Lower leg skin (tissue), 4 donors: ENCODE measurements around the gene CD14. TPM values are rescaled to one million over a fixed set of nuclear protein-coding genes. Genes with fewer than 3 reads are reported as not detected.
"Not testable (repeated sequence)": the region's sequence is repeated elsewhere in the genome, so short reads cannot be mapped to it uniquely, and the experiment has no call there.

ENCODE experiments used
- DNase-seq, 2 donors: peaks; one replicate each; pipeline ENCODE4 v3.0.0-alpha.2; 2019; ENCODE audit warnings: low spot score in 2 of 2
- H3K4me3 ChIP-seq: fragments of 200-600 bp; sonication (generic); 2 replicates; pipeline ENCODE4 v1.5.1; 2017; ENCODE audit warnings: mild to moderate bottlenecking, low read depth; ENCODE audit not compliant: poor library complexity, severe bottlenecking
- POLR2A ChIP-seq, 2 donors: fragments of 450-650 bp; IDR thresholded peaks; one replicate each; pipeline ENCODE4 v1.6.1; 2016 to 2017; ENCODE audit warnings: antibody characterized with exemption in 2 of 2, mild to moderate bottlenecking in 1 of 2, moderate library complexity in 1 of 2
- WGBS, 2 donors: methylation state at CpG; one replicate each; pipeline ENCODE4 v1.1.5; 2018; 5-methylcytosine and 5-hydroxymethylcytosine counted together
- intact Hi-C: fragments of 100-400 bp; cut with DNase I; formaldehyde crosslinking; loops from one replicate; pipeline ENCODE4 v1.15.0; 2023; ENCODE audit warnings: low total_unique reads
- total RNA-seq, 4 donors: library from RNA; depleted of rRNA; stranded (reverse); fragments of >200 nt; gene quantifications; one replicate each; pipeline ENCODE4 v1.1.0, GENCODE V29; 2016
- TF ChIP-seq, protein P1 (sequence below), 3 donors: fragments of 450-650 bp; IDR thresholded peaks; one replicate each; pipeline ENCODE4 v1.5.1; 2016; ENCODE audit warnings: antibody characterized with exemption in 3 of 3, mild to moderate bottlenecking in 3 of 3, moderate library complexity in 2 of 3

Gene CD14
- total RNA-seq, 4 donors from 2014 or later = 14.9 to 22.1 (median 19.1) TPM

DNA sequence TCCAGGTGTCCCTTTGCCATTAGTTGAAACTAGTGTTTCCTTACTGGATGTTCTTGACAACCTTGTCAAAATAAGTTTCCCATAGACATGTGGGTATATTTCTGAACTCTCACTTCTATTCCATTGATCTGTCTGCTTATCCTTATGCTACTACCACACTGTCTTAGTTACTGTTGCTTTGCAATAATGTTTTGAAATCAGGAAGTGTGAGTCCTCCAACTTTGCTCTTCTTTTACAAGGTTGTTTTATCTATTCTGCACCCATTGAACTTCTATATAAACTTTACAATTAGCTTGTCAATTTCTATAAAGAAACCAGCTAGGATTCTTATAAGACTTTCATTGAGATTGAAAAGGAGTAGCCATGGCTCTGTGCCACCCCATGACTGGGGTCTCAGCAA lies 24.3 kb downstream of the CD14 start:
- DNase-seq = no peak
- no peak for TF ChIP-seq POLR2A (IDR thresholded peaks at IDR 0.05)
- TF ChIP-seq, protein P1, sequence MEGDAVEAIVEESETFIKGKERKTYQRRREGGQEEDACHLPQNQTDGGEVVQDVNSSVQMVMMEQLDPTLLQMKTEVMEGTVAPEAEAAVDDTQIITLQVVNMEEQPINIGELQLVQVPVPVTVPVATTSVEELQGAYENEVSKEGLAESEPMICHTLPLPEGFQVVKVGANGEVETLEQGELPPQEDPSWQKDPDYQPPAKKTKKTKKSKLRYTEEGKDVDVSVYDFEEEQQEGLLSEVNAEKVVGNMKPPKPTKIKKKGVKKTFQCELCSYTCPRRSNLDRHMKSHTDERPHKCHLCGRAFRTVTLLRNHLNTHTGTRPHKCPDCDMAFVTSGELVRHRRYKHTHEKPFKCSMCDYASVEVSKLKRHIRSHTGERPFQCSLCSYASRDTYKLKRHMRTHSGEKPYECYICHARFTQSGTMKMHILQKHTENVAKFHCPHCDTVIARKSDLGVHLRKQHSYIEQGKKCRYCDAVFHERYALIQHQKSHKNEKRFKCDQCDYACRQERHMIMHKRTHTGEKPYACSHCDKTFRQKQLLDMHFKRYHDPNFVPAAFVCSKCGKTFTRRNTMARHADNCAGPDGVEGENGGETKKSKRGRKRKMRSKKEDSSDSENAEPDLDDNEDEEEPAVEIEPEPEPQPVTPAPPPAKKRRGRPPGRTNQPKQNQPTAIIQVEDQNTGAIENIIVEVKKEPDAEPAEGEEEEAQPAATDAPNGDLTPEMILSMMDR (IDR thresholded peaks at IDR 0.05) = no peak
- intact Hi-C loops = no loop called here
- H3K4me3 ChIP-seq = no peak overlapping the region

DNA sequence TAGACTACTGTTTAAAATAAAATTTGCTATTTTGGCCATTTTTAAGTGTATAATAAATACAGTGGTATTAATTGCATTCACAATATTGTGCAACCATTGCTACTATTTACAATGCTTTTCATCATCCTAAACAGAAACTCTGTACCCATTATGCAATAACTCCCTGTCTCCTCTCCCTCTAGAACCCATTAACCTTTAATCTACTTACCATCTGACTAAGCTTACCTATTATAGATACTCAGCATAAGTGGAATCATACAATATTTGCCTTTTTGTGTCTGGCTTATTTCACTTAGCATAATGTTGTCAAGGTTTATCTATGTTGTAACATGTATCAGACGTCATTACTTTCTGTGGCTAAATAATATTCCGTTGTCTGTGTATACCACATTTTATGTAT lies 25.9 kb downstream of the CD14 start:
- intact Hi-C loops = no loop called here
- DNase-seq = no peak
- no peak overlapping the region for H3K4me3 ChIP-seq
- WGBS, 2 donors = 84 to 92% methylated on average over 2 of the region's 2 CpGs
- no peak for TF ChIP-seq POLR2A (IDR thresholded peaks at IDR 0.05)
- TF ChIP-seq, protein P1 (IDR thresholded peaks at IDR 0.05) = no peak

DNA sequence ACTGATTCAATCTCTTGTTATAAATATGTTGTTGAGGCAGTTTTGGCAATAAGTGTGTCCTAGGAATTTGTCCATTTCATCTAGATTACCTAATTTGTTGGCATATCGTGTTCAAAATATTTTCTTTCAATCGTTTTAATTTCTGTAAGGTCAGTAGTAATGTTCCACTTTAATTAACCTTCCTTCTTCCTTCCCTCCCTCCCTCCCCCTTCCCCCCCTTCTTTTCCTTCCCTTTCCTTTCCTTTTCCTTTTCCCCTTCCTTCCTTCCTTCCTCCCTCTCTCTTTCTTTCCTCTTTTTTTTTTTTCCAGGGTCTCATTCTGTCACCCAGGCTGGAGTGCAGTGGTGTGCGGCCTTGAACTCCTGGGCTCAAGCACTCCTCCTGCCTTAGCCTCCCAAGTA lies 27.1 kb downstream of the CD14 start:
- no peak for DNase-seq
- H3K4me3 ChIP-seq = no peak overlapping the region
- TF ChIP-seq, protein P1 (IDR thresholded peaks at IDR 0.05) = no peak
- no peak for TF ChIP-seq POLR2A (IDR thresholded peaks at IDR 0.05)
- 69 to 82% methylated on average over 3 of the region's 3 CpGs for WGBS, 2 donors
- intact Hi-C loops = no loop called here

DNA sequence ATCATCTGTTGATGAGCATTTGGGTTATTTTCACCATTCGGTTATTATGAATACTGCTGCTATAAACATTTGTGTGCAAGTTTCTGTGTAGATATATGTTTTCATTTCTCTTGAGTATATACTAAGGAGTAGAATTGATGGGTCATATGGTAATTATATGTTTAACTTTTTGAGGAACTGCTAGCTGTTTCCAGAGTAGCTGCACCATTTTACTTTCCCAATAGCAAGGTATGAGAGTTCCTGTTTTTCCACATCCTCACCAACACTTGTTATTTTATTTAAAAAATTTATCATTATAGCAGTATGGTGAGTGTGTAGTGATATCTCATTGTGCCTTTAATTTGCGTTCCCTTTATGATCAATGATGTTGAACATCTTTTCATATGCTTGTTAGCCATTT lies 29.2 kb downstream of the CD14 start:
- DNase-seq = no peak
- intact Hi-C loops = no loop called here
- WGBS, 2 donors = 83 to 99% methylated on average over 2 of the region's 2 CpGs

DNA sequence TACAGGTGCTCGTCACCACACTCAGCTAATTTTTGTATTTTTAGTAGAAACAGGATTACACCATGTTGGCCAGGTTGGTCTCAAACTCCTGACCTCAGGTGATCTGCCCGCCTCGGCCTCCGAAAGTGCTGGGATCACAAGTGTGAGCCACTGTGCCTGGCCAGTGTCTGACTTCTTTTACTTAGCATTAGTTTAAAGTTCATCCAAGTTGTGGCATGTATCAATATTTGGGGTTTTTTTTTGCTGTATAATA lies 29.6 kb downstream of the CD14 start:
- intact Hi-C loops, DNase-seq, H3K4me3 ChIP-seq: not testable (repeated sequence)
- 95 to 98% methylated on average over 4 of the region's 4 CpGs for WGBS, 2 donors

More for the DNA sequence above, 29.2 kb downstream of the CD14 start:
- no peak overlapping the region for H3K4me3 ChIP-seq
- TF ChIP-seq, protein P1 (IDR thresholded peaks at IDR 0.05) = no peak

DNA sequence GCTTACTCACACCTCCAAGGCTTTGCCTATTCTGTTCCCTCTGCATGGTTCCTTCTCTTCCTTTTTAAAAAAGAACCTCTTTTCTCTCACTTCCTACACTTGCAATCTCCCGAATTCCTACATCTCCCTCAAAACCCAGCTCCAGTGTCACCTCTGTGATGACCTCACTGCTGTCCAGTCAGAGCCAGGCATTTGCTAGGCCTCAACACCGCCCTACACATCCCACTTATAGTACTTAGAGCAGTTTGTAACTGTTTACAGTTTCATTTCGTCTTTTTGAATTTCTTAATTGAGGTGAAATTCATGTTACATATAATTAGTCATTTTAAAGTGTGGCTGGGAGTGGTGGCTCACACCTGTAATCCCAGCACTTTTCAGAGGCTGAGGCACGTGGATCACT lies 30.8 kb downstream of the CD14 start:
- no peak for DNase-seq
- TF ChIP-seq POLR2A (IDR thresholded peaks at IDR 0.05) = no peak
- TF ChIP-seq, protein P1 (IDR thresholded peaks at IDR 0.05) = no peak
- 72 to 74% methylated on average over 4 of the region's 4 CpGs for WGBS, 2 donors
- intact Hi-C loops = no loop called here
- H3K4me3 ChIP-seq = no peak overlapping the region

DNA sequence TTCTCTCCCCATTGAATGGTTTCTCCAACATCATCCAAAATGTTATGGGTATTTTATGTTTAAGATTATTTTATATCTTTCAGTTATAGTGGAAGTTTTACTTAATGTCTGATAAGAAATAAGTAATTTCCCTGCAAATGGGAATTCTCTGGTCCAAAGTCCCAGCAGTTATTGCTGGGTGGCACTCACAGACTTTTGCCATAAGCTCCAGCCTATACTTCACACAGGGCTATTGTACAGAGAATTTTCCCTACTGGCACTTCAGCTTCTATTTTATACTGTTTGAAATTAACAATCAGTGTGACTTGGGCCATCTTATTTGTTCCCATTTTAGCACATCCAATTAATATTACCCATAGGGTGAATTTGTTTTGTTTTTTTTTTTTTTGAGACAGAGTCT lies 32.9 kb downstream of the CD14 start:
- no peak overlapping the region for H3K4me3 ChIP-seq
- intact Hi-C loops = no loop called here
- no peak for TF ChIP-seq POLR2A (IDR thresholded peaks at IDR 0.05)
- TF ChIP-seq, protein P1 (IDR thresholded peaks at IDR 0.05) = no peak
- no peak for DNase-seq
